Pancreas (tissue), 10 donors: ENCODE data around the gene MCM10. TPM values are rescaled to one million over a fixed set of nuclear protein-coding genes. Genes with fewer than 3 reads are reported as not detected.

Source experiments
- ATAC-seq, 4 donors: fragments of 200-7000 bp; cut with Tn5 transposase; one replicate each; pipeline versions ENCODE4 v1.8.0 to v1.9.1; 2020; ENCODE audit warnings: mild to moderate bottlenecking in 4 of 4, moderate library complexity in 4 of 4
- DNase-seq, 6 donors: peaks; one replicate each; pipeline ENCODE4 v3.0.0-alpha.2; 2020
- FAIRE-seq: peaks from 2 replicates; lab custom pipeline; 2012; peaks lifted over from hg19 to GRCh38; lab: Jason Lieb, UNC
- H3K27ac ChIP-seq, 4 donors: fragments of 200-600 bp; sonication (generic); 1 replicate in 3 of 4; 2 replicates in 1 of 4; pipeline versions ENCODE4 v1.5.0 to v1.8.0; 2020
- H3K27me3 ChIP-seq, 4 donors: fragments of 200-600 bp; one replicate each; pipeline ENCODE4 v1.8.0; 2021
- H3K36me3 ChIP-seq, 3 donors: fragments of 200-600 bp; sonication (generic) in 1 of 3; one replicate each; pipeline versions ENCODE4 v1.5.0 to v1.8.0; 2020 to 2021
- H3K4me1 ChIP-seq, 3 donors: fragments of 200-600 bp; one replicate each; pipeline ENCODE4 v1.8.0; 2021
- H3K4me3 ChIP-seq, 4 donors: fragments of 200-600 bp; sonication (generic) in 2 of 4; one replicate each; pipeline versions ENCODE4 v1.5.0 to v1.8.0; 2020 to 2021
- H3K9me3 ChIP-seq, 4 donors: fragments of 200-600 bp; one replicate each; pipeline ENCODE4 v1.8.0; 2021
- WGBS, 2 donors: extraction: QIAGEN DNeasy Blood & Tissue Kit; methylation state at CpG; one replicate each; pipeline ENCODE4 v1.1.7; 2013; 5-methylcytosine and 5-hydroxymethylcytosine counted together
- intact Hi-C, 3 donors: fragments of 100-400 bp; cut with DNase I; formaldehyde crosslinking; loops; one replicate each; pipeline versions ENCODE4 v1.11.1 to v1.14.2; 2022
- polyA plus RNA-seq, 2 donors: library from polyadenylated mRNA; stranded (reverse); fragments of 200-250 nt; gene quantifications; one replicate each; pipeline ENCODE4 v1.2.3, GENCODE V29; 2013
- total RNA-seq, 6 donors: library from RNA; stranded (reverse); fragmentation: NEBNext Ultra II Directional in 4 of 6; extraction: Animal tissue kit (Norgen Biotek cat#: 25700) in 4 of 6; gene quantifications; one replicate each; pipeline versions ENCODE4 v1.2.1 to v1.2.4, GENCODE V29; 2021 to 2023
- TF ChIP-seq, protein P1 (sequence below), 4 donors: fragments of 200-600 bp; sonication (generic) in 3 of 4; IDR thresholded peaks; one replicate each; pipeline versions ENCODE4 v1.5.0 to v1.8.0; 2021; ENCODE audit warnings: antibody characterized with exemption in 4 of 4
- donor health status: healthy with polysubstance abuse.
- donor health status: DM: no; HTN: no; CAD: no; lungs with moderate emphysema.
- donor health status: DM: no; HTN: no; CAD: no.
- donor health status: control.
- donor health status: control.
- donor health status: Bipolar disorder and iron deficiency.
- donor health status: DM: yes; HTN: yes; CAD: no.
- donor health status: DM: no; HTN: no; CAD: no.
- donor health status: DM: no; HTN: no; CAD: no.
- donor health status: DM: yes; HTN: yes; CAD: no.

MCM10 gene
- total and polyA plus RNA-seq, 8 donors, result 0.05 to 0.35 (median 0.28) TPM; not detected in 1

DNA sequence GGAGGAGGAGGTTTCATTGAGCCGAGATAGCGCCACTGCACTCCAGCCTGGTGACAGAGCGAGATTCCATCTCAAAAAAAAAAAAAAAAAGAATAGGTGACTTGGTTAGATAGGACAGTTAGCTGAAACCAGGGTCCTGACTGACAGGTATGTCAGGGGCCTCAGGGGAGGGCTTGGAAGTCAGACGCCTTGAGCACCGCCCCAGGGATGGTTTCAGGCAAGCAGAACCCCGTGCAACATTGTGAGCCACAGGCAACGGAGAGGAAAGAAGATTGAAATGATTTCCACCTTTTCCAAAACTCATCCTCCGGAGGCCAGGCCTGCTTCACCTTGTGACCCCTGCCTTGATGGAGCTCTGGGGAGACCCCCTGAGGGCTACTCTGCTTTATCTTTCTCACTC is 64.2 kb downstream of the MCM10 start:
- intact Hi-C loops, result no loop called here
- DNase-seq, result no peak
- TF ChIP-seq, protein P1, sequence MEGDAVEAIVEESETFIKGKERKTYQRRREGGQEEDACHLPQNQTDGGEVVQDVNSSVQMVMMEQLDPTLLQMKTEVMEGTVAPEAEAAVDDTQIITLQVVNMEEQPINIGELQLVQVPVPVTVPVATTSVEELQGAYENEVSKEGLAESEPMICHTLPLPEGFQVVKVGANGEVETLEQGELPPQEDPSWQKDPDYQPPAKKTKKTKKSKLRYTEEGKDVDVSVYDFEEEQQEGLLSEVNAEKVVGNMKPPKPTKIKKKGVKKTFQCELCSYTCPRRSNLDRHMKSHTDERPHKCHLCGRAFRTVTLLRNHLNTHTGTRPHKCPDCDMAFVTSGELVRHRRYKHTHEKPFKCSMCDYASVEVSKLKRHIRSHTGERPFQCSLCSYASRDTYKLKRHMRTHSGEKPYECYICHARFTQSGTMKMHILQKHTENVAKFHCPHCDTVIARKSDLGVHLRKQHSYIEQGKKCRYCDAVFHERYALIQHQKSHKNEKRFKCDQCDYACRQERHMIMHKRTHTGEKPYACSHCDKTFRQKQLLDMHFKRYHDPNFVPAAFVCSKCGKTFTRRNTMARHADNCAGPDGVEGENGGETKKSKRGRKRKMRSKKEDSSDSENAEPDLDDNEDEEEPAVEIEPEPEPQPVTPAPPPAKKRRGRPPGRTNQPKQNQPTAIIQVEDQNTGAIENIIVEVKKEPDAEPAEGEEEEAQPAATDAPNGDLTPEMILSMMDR (IDR thresholded peaks at IDR 0.05), result no peak

DNA sequence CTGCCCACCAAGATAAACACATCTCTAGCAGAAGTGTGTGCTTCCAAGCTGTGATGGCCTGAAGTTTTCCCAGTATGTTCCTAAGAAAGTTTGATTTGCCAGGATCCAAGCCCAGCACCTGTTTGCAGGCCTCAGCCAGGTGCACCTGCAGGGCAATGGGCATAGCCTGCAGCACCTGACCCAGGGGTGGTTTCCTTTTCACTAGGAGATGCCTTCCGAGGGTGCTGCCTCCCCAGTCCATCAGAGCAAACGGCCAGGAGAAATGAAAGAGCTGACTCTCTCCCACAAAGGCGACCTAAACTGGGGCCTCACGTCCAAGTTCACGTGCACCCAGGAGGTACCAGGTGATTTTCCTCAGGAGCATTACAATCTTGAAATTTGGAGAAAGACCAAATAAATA is 65.7 kb downstream of the MCM10 start:
- ATAC-seq (no peak), FAIRE-seq (no peak), DNase-seq (no peak)
- Histone ChIP-seq H3K4me1 (no peaks in the 10 kb centered on the region), H3K9me3 (no peaks in the 10 kb centered on the region), H3K27me3 (no peaks in the 10 kb centered on the region), H3K27ac (no peak overlapping the region), H3K36me3 (no peaks in the 10 kb centered on the region), H3K4me3 (no peak overlapping the region)
- TF ChIP-seq, protein P1 (IDR thresholded peaks at IDR 0.05), result no peak
- intact Hi-C loops, result no loop called here
- 89 to 95% methylated on average over 5 of the region's 5 CpGs for WGBS, 2 donors

More for the DNA sequence above, 64.2 kb downstream of the MCM10 start:
- no peaks in the 10 kb centered on the region for H3K36me3 ChIP-seq
- ATAC-seq (no peak), FAIRE-seq (no peak)
- no peak overlapping the region for H3K27ac ChIP-seq
- no peaks in the 10 kb centered on the region for H3K27me3 ChIP-seq
- H3K4me1 ChIP-seq, result no peaks in the 10 kb centered on the region
- no peak overlapping the region for H3K4me3 ChIP-seq
- H3K9me3 ChIP-seq, result no peaks in the 10 kb centered on the region
- 91 to 94% methylated on average over 8 of the region's 8 CpGs for WGBS, 2 donors

DNA sequence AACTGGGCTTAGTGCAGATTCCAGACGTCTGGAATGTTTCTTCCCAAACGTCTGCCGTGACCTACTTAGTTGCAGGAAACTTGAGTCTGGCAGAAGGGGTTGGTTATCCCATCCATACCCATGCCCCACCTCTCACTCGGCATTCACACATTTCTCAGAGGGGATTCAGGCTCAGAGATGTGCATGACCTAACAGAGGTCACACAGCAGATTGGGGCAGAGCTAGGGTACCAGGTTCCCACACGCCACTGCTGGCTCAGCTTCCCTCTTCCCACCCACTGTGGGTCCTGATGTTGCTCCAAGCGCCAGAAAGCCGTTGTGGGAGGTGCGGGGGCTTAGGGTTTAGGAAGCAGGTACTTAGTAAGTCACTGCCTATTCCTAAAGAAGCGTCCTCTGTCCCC is 69.8 kb downstream of the MCM10 start:
- H3K9me3 ChIP-seq, result no peaks in the 10 kb centered on the region
- intact Hi-C loops, result no loop called here
- FAIRE-seq (no peak), DNase-seq (no peak), ATAC-seq (no peak)
- no peaks in the 10 kb centered on the region for H3K4me1 ChIP-seq
- H3K27ac ChIP-seq, result no peak overlapping the region
- H3K36me3 ChIP-seq, result no peaks in the 10 kb centered on the region
- TF ChIP-seq, protein P1 (IDR thresholded peaks at IDR 0.05), result no peak
- no peak overlapping the region for H3K4me3 ChIP-seq
- WGBS, 2 donors, result 61 to 71% methylated on average over 9 of the region's 9 CpGs
- H3K27me3 ChIP-seq, result no peaks in the 10 kb centered on the region

DNA sequence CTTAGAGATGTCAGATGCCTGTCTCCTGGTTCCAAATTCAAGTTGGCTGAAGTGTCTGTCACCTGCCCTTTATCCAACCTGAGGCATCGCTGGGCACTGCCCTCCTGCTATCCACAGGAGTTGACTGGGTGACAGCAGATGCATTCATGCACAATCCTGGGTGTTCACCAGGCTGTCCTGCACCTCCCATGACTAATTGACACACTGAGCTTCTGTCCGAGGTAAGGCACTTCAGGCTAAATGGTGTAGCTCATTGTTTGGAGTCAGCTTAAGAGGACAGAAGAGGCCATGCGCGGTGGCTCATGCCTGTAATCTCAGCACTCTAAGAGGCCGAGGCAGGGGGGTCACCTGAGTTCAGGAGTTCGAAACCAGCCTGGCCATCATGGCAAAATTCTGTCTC is 70.5 kb downstream of the MCM10 start:
- Histone ChIP-seq H3K36me3 (no peaks in the 10 kb centered on the region), H3K4me1 (no peaks in the 10 kb centered on the region), H3K9me3 (no peaks in the 10 kb centered on the region), H3K27me3 (no peaks in the 10 kb centered on the region), H3K27ac (no peak overlapping the region), H3K4me3 (no peak overlapping the region)
- WGBS, 2 donors, result 79 to 81% methylated on average over 6 of the region's 6 CpGs
- ATAC-seq (no peak), FAIRE-seq (no peak), DNase-seq (no peak)
- intact Hi-C loops, result no loop called here
- TF ChIP-seq, protein P1 (IDR thresholded peaks at IDR 0.05), result no peak

DNA sequence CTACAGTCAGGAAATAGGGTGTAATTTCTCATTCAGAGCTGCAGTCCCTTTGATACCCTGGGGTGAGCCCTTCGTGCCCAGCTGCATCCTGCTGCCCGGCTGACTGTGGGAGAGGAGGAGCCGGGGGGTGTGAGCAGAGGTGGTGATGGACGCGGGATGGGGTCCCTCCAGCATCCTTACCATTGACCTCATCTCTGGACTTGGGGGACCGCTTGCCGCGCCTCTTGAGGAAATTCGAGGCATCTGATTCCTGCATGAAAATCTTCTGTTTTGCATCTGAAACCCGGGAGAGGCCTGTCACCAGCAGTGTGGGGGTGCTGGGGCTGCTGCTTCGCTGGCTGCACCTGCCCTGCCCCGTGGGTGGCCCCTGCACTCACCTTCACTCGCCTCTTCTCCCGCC is 72.0 kb downstream of the MCM10 start:
- ATAC-seq (no peak), DNase-seq (no peak), FAIRE-seq (no peak)
- Histone ChIP-seq H3K4me1 (no peaks in the 10 kb centered on the region), H3K36me3 (no peaks in the 10 kb centered on the region), H3K9me3 (no peaks in the 10 kb centered on the region), H3K4me3 (no peak overlapping the region), H3K27me3 (no peaks in the 10 kb centered on the region), H3K27ac (no peak overlapping the region)
- TF ChIP-seq, protein P1 (IDR thresholded peaks at IDR 0.05), result no peak
- WGBS, 2 donors, result 65% methylated on average over 13 to 14 of the region's 14 CpGs
- intact Hi-C loops, result no loop called here
